GM19324 (cell line): ENCODE data around the gene SLC23A2.
A peak's percentile ranks its signal among the peaks of the same experiment; 100 is the strongest.
"Not testable (repeated sequence)": the region's sequence is repeated elsewhere in the genome, so short reads cannot be mapped to it uniquely, and the experiment has no call there.

Source experiments
- ATAC-seq: cut with Tn5 transposase; IDR thresholded peaks from one replicate; pipeline ENCODE4 v1.9.1; 2021; ENCODE audit warnings: mild to moderate bottlenecking, moderate library complexity; ENCODE audit not compliant: unreplicated experiment, low FRiP score

Gene SLC23A2

DNA sequence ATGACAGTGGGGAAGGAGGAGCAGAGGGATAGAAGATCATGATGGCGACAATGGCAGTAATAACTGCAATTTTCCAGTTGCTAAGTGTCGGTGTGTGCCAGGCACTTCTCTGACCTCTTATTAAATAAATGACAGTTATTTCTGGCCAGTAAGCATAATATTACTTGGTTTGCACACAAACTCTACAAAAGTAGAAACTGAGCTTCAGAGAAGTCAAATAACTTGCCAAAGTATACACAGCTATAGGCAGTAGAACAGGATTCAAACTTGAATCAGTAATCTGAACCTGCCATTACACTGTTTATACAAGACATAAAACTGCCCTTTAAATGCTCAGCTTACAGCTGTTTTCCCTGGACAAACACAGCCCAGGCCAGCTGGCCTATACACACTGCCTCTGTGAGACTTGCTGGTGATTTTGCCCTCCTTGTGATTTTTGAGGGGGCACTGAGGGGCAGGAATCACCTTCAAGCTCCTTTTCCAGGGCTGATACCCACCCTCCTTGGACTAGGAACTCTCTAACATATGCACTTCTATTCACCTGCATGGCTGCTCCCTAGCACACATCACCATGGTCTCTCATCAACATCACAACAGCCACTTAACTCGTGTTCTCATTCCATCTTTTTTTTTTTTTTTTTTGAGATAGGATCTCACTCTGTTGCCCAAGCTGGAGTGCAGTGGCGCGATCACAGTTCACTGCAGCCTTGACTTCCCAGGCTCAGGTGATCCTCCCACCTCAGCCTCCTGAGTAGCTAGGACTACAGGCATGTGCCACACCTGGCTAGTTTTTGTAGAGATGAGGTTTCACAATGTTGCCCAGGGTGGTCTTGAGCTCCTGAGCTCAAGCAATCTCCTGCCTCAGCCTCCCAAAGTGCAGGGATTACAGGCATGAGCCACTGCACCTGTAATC, 63.6 kb downstream of the SLC23A2 start:
- no peak for ATAC-seq

DNA sequence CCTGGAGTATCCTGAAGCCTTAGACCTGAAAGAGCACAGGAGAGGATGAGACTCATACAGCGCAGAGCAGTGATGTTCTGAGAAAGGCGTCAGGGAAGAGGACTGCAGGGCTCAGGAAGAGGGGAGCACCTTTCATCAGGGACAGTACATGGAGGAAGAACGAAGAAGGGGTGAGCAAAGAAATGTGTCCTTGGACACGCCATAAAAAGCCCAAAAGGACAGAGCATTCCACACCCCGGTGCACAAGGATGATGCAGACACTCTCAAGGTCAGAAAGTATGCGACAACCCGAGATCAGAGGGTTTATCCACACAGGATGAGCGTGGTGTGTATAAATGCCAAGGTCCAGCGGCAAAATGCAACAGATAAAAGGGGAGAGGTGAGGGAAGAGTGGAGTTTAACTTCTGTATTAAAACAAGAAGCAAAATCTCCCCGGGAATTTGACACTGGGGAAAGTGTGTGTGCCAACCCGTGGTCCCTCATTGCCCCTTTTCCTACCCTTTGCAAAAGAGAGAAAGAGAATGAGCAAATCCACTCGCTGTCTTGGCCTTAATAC, 64.4 kb downstream of the SLC23A2 start:
- ATAC-seq: no peak

DNA sequence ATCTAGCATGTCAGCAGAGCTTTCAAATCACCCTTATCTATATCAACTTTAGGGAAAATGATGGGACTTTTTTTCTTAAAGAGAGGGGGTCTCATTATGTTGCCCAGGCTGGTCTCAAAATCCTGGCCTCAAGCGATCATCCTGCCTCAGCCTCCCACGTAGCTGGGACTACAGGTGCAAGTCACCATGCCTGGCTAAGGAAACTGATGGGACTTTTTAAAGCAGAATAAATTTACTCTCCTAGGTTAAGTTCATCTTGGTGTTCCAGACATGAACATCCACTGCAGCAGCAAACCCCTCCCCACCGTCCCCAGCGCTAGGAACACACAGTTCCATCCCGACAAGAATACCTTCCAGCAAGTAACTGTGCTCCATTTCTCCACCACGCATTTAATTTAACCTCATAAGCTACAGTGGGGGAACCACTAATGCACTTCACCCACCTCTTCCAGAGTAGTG, 64.9 kb downstream of the SLC23A2 start:
- no peak for ATAC-seq

DNA sequence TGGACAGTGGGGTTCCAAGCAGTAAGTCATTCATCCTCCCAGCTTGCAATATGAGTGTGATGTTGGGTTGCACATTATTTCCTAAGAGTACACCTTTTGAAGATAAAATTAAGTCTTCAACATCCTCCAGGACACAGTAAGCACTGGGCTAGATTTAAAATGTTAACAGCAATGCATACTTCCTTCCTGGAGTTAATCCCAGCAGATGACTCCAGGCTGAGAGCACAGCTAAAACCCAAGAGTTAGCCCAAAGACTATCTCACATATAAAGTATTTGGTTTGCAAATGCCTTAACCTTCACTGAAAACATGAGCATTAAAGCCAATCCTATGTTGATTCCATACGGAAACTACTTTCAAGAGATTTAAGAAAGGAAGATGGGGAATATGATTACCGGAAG, 69.2 kb downstream of the SLC23A2 start:
- ATAC-seq: no peak

GRCh38 chr20:4929686-4930397, 71.5 kb downstream of the SLC23A2 start:
- no peak for ATAC-seq

- no peak for ATAC-seq
Observed at GRCh38 chr20:4926531-4927156, 74.7 kb downstream of the SLC23A2 start.

DNA sequence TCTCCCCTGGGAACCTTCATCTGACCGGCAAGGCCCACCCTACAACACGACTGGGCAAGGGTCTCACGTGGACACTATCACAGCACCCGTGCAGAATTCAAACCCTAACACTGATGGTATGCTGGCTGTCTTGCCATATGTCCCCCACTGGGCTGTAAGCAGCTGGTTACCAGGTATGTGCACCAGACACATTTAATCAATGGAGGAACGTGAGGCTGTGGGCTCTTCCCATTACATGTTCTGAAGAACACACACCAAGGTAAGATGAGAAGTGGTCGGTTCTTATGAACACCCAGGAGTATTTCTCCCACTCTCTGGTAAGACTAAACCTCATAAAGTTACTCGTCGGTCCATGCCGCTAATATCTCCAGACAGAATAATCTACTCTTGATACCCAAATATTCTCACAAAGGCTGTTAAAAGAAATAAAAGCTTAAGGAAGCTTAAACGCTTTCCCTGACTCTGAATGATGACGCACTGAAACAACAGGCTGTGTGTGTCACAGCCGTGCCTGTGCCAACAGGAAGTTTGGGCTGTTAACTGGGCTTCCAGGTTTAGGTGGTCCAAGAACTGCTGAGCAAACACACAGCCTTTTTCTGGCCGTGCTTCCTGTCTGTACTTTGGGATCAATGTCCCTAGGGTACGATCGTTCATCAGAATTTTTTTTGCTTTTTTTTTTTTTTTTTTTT, 75.3 kb downstream of the SLC23A2 start:
- ATAC-seq: no peak

- ATAC-seq: no peak
Observed at GRCh38 chr20:4924446-4924845, 76.9 kb downstream of the SLC23A2 start.

DNA sequence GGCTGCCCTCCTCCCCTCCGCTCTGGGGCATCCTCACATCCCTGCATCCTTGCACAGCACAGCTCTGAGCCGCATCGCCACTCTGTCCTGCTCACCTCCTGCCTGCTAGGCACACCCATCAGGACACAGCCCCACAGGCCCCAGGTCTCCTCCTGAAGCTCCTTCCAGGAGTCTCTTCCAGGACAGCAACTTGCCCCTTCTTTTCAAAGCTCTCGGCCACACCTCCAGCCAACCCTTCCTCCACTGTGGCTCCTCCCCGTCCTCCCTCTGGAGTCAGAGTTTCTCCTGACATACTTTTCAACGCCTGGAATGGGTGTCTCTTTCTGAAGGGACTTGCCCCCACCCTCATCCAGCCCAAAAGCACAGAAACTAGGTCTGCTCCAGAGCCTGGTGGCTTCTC, 77.3 kb downstream of the SLC23A2 start:
- ATAC-seq: no peak

DNA sequence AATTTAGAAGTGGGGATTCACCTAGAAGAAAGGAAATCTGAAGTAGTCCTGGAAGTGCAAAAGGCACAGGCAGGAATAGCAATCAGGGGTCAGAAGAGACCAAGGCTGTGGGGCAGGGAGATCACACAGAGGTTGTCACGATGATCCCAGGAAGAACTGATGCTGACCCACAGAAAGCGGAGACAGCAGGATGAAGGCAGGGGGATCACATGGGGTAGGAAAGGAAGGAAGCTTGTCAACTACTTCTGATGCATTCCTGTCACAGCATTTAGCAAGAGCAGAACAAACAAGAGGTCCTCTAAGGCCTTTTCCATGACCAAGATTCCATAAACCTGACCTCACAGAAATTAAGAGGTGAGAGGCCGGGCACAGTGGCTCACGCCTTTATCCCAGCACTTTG, 79.1 kb downstream of the SLC23A2 start:
- ATAC-seq: no peak

DNA sequence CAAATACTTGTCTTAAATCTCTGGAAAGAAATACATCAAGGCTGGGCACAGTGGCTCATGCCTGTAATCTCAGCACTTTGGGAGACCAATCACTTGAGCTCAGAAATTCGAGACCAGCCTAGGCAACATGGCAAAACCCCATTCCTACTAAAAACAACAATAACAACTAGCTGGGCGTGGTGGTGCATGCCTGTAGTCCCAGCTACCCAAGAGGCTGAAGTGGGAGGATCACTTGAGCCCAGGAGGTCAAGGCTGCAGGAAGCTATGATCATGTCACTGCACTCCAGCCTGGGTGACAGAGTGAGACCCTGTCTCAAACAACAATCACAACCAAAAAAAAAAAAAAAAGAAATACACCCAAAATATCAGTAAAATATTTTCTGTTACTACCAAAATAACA, 80.0 kb downstream of the SLC23A2 start:
- ATAC-seq: not testable (repeated sequence)

- no peak for ATAC-seq
Observed at GRCh38 chr20:4920655-4921054, 80.7 kb downstream of the SLC23A2 start.

GRCh38 chr20:4920131-4920530, 81.2 kb downstream of the SLC23A2 start:
- no peak for ATAC-seq

GRCh38 chr20:4919047-4919704, 82.1 kb downstream of the SLC23A2 start:
- no peak for ATAC-seq

DNA sequence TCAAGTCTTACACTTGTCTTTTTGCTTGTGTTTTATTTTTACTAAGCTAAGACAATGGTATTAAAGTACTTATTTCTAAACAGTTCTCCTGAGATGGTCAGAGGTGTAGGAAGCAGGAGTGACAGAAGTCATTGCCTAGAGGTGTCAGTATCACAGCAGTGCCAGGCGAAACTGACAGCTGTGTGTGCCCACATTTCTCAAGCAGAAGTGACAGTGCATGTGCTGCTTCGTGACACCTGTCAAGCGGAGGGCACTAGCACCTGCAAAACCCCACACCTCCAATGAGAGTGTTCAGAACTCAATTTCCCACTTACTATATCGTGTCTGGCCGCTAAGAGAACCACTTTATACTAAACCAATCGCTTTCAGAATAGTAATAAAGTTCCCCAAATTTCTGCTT, 82.8 kb downstream of the SLC23A2 start:
- ATAC-seq: peak; percentile 56

DNA sequence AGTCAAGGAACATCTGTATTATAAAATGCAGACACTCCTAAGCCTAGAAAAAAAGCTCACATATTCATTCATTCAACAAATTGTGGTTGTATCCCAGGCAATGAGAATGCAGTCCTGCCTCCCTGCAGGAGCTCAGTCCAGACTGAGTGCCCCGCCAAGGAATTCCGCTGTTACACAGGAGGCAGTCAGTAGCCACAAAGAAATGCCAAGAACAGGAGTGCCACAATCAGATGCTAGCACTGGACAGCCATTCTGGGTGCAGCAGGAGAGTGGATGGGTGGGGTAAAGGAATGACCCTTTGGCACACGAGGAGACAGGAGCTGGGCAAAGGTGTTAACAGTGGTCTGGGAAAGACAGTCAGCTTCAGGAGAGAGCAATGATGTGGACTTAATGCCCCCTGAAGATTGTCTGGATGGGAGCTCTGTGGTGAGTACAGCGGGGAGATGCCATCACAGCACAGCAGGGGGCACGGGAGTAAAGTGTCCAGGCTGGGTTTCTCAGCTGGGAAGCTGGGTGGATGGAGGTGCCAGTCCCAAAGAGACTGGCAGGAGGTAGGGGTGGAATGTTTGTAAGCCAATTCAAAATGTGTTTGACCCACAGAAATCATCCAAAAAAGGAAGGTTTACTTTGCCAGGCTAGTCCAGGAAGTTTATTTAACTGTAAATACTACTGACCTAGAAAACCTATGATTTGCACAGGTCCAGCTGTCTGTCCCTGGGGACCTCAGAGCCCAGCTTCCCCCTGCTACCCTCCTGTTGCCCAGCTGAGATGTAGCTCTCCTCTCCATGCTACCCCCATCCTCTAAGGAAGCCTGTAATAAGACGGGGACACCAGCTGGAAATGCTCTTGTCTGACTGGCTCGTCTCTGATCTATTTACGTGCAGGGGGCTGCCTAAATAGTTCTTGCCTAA, 84.1 kb downstream of the SLC23A2 start:
- ATAC-seq: no peak

DNA sequence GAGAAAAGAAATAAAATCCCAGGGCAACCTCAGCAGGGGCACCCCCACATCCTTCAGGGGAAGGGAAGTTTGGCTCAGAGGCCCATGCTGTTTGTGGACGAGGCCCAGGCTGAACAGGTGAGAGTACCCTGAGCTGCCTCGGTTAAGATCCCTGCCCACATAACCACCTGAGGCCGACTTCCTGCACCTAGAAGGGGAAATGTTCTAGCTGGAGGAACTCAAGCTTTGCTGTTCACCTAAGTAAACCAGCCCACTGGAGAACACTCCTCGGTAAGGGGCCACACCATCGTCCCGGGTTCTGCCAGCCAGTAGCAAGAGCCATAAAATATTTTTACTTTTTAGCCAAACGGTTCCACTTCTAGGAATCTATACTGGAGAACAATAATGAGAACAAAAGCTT, 88.2 kb downstream of the SLC23A2 start:
- ATAC-seq: no peak

GRCh38 chr20:4912380-4913142, 88.7 kb downstream of the SLC23A2 start:
- no peak for ATAC-seq
